ENCODE data around the gene SOX18.

DNA sequence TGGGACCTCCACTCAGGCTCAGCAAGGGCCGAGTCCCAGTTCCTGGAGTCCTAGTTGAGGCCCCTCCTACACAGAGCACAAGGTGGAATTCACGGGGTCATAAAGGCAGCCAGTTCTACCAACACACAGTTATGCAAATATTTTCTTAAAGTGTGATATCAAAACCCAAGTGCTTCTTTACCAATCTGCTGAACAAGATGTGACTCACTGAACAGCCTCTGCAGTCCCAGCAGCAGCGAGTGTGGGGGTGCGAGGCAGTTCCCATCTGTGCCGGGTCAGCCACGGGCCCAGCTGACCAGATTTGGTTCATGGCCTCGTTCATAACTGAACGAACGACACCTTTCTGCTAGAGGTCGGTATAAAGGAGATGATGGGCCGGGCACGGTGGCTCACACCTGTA lies 9.1 kb upstream of the SOX18 start:
- no peak for TF ChIP-seq CTCF (conservative IDR thresholded peaks at IDR 0.05; ENCODE audit: low read depth, low read length)
- no peak for TF ChIP-seq RAD21 (IDR thresholded peaks at IDR 0.05; ENCODE audit: low read length)
- no peak for TF ChIP-seq MAZ (IDR thresholded peaks at IDR 0.05; ENCODE audit: borderline replicate concordance, low read depth, low read length)
- TF ChIP-seq RCOR1 (IDR thresholded peaks at IDR 0.05; ENCODE audit: insufficient replicate concordance, low read length) = no peak
- TF ChIP-seq MXI1 (IDR thresholded peaks at IDR 0.05; ENCODE audit: borderline replicate concordance, low read depth, low read length) = no peak
- TF ChIP-seq POLR2A (IDR thresholded peaks at IDR 0.05; ENCODE audit: low read depth, low read length) = no peak
- TF ChIP-seq BHLHE40 (IDR thresholded peaks at IDR 0.05; ENCODE audit: low read depth, low read length) = no peak
